ENCODE results near the gene EHF.

DNA sequence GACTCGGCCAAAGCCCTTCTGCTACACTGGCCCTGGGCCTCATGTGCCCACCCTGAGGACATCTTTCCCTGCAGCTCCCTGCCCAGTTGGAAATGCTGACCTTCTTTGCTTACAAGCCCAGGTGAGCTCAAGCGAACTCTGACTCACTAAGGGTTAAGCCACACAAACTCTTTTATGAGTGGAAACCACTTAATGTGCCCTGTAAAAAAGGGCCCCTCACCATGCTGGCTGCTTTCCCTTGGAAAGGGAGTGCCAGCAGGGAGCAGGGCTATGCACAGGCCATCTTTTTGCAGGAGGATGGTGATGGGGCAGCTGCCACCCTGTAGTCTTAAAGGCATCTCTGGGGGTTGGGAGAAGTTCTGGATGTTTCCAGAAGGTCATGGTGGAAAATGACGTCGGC lies 18.7 kb downstream of the EHF start:
- TF ChIP-seq EP300 (IDR thresholded peaks at IDR 0.05) (no peak), POLR2A (IDR thresholded peaks at IDR 0.05) (no peak)

Measured in stomach (tissue), 4 donors.